SH-SY5Y (cell line): ENCODE measurements around the gene NFIB.

ENCODE experiments used
- GATA2 ChIP-seq: IDR thresholded peaks from 2 replicates; pipeline ENCODE4 v1.6.1; 2011; ENCODE audit warnings: mild to moderate bottlenecking, low read depth, low read length
- GATA3 ChIP-seq: IDR thresholded peaks from 2 replicates; pipeline ENCODE4 v1.6.1; 2011; ENCODE audit warnings: low read depth, mild to moderate bottlenecking, low read length, moderate library complexity

DNA sequence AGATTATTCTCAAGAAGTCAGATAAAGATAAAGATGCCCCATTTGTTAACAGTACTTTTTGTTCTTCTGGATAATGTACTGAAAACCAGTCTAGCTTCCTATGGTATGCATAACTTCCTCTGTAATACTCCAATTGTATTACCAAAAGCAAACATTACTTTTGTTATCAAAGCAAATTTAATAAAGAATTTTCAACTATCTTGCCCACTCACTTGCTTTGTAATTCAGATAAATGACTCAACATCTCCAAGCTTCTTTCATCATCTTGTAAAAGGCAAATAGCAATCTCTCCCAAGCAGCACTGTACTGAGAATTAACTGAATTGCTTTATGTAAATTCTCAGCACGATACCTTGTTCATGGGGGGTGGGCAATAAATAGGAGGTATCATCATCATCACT lies 98.3 kb downstream of the NFIB start:
- TF ChIP-seq GATA3 (no peak), GATA2 (no peak)
